ENCODE measurements around the gene TCEANC. TPM values are rescaled to one million over a fixed set of nuclear protein-coding genes. Genes with fewer than 3 reads are reported as not detected.

Gene TCEANC
- polyA plus RNA-seq, 1 donor from 2014 or later = 5.0 TPM

GRCh38 chrX:13654116-13654515 lies 1.2 kb downstream of the TCEANC start:
- no peaks in the 10 kb centered on the region for H3K79me2 ChIP-seq (replicated peaks; ENCODE audit: insufficient read depth, low read length)
- H3F3A ChIP-seq (ENCODE audit: insufficient read depth, low read length, poor library complexity, severe bottlenecking) = no peaks in the 10 kb centered on the region
- no peaks in the 10 kb centered on the region for H3K27me3 ChIP-seq (ENCODE audit: insufficient read depth, low read depth, low read length)
- no peak overlapping the region for H3K27ac ChIP-seq (ENCODE audit: low read length)
- peak overlapping the region; percentile 72 for H3K4me2 ChIP-seq (ENCODE audit: low read length)
- H4K20me1 ChIP-seq (ENCODE audit: insufficient read depth) = no peaks in the 10 kb centered on the region
- peak overlapping the region; percentile 80 for H3K4me3 ChIP-seq (ENCODE audit: low read length)
- no peaks in the 10 kb centered on the region for H3K9me2 ChIP-seq (ENCODE audit: insufficient read depth, low read length)
- no peak for TF ChIP-seq CTCF (IDR thresholded peaks at IDR 0.05; ENCODE audit: poor library complexity, severe bottlenecking)
- no peak for TF ChIP-seq MXI1 (conservative IDR thresholded peaks at IDR 0.05; ENCODE audit: poor library complexity, severe bottlenecking)
- no peak for TF ChIP-seq RAD21 (conservative IDR thresholded peaks at IDR 0.05)
- no peak for TF ChIP-seq EZH2 (IDR thresholded peaks at IDR 0.05; ENCODE audit: borderline replicate concordance, insufficient read depth, low read length, poor library complexity, severe bottlenecking)
- TF ChIP-seq SMC3 (conservative IDR thresholded peaks at IDR 0.05; ENCODE audit: poor library complexity) = no peak
- TF ChIP-seq REST (IDR thresholded peaks at IDR 0.05; ENCODE audit: borderline replicate concordance) = no peak
- no peak for TF ChIP-seq POLR2AphosphoS5 (IDR thresholded peaks at IDR 0.05)
- no peak for TF ChIP-seq TAF1 (IDR thresholded peaks at IDR 0.05; ENCODE audit: low read depth)
- TF ChIP-seq EP300 (conservative IDR thresholded peaks at IDR 0.05; ENCODE audit: poor library complexity, severe bottlenecking) = no peak
- peak overlapping the region; percentile 83 for H3K9ac ChIP-seq (ENCODE audit: low read length)
- no peaks in the 10 kb centered on the region for H3K9me3 ChIP-seq (ENCODE audit: low read length)
- no peak overlapping the region for H2AFZ ChIP-seq (ENCODE audit: low read depth, low read length)
- no peaks in the 10 kb centered on the region for H3K36me3 ChIP-seq (ENCODE audit: insufficient read depth, low read length)

- Histone ChIP-seq H3K27me3 (ENCODE audit: insufficient read depth, low read depth, low read length) (no peaks in the 10 kb centered on the region), H3F3A (ENCODE audit: insufficient read depth, low read length, poor library complexity, severe bottlenecking) (no peaks in the 10 kb centered on the region), H3K79me2 (replicated peaks; ENCODE audit: insufficient read depth, low read length) (no peaks in the 10 kb centered on the region), H3K9ac (ENCODE audit: low read length) (no peak overlapping the region), H3K36me3 (ENCODE audit: insufficient read depth, low read length) (no peaks in the 10 kb centered on the region), H3K27ac (ENCODE audit: low read length) (no peak overlapping the region), H3K4me3 (ENCODE audit: low read length) (no peak overlapping the region), H3K9me3 (ENCODE audit: low read length) (no peaks in the 10 kb centered on the region), H3K9me2 (ENCODE audit: insufficient read depth, low read length) (no peaks in the 10 kb centered on the region), H2AFZ (ENCODE audit: low read depth, low read length) (no peak overlapping the region), H4K20me1 (ENCODE audit: insufficient read depth) (no peaks in the 10 kb centered on the region), H3K4me2 (ENCODE audit: low read length) (no peak overlapping the region)
- TF ChIP-seq TAF1 (IDR thresholded peaks at IDR 0.05; ENCODE audit: low read depth) = no peak
- TF ChIP-seq SMC3 (conservative IDR thresholded peaks at IDR 0.05; ENCODE audit: poor library complexity) = no peak
- TF ChIP-seq MXI1 (conservative IDR thresholded peaks at IDR 0.05; ENCODE audit: poor library complexity, severe bottlenecking) = no peak
- no peak for TF ChIP-seq POLR2AphosphoS5 (IDR thresholded peaks at IDR 0.05)
- no peak for TF ChIP-seq EP300 (conservative IDR thresholded peaks at IDR 0.05; ENCODE audit: poor library complexity, severe bottlenecking)
- no peak for TF ChIP-seq REST (IDR thresholded peaks at IDR 0.05; ENCODE audit: borderline replicate concordance)
- no peak for TF ChIP-seq RAD21 (conservative IDR thresholded peaks at IDR 0.05)
- TF ChIP-seq CTCF (IDR thresholded peaks at IDR 0.05; ENCODE audit: poor library complexity, severe bottlenecking) = no peak
- no peak for TF ChIP-seq EZH2 (IDR thresholded peaks at IDR 0.05; ENCODE audit: borderline replicate concordance, insufficient read depth, low read length, poor library complexity, severe bottlenecking)
Observed at GRCh38 chrX:13655674-13656073, 2.7 kb downstream of the TCEANC start.
